Amniotic epithelial cell (primary cell): ENCODE measurements around the gene KCNT1.

Experiments
- DNase-seq: peaks from one replicate; pipeline ENCODE4 v3.0.0-alpha.2; 2010; ENCODE audit warnings: low read depth

Gene KCNT1

GRCh38 chr9:135673941-135674340, 28.0 kb upstream of the KCNT1 start:
- DNase-seq, result no peak

DNA sequence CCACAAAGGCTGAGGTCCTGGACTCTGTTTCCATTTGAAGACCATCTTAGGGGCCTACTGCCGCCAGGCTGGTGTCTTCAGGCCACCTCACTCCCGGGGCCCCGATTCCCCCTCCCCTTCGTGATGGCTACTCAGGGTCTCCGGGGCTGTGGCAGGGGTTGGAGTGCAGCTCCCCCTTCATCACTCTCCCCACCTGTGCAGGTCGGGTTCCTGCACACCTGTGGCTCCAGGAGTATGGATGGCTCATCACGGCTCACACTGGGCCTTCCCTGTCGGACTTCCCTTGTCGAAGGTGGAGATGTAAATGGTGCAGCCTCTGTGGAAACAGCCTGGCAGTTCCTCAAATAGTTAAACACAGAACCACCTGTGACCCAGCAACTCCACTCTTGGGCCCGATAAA, 27.0 kb upstream of the KCNT1 start:
- DNase-seq, result no peak

- DNase-seq, result no peak
These were observed 25.1 kb upstream of the KCNT1 start for GRCh38 chr9:135676891-135677290.

- DNase-seq, result no peak
These were observed 24.3 kb upstream of the KCNT1 start for GRCh38 chr9:135677641-135678168.

- no peak for DNase-seq
These were observed 23.6 kb upstream of the KCNT1 start for GRCh38 chr9:135678236-135679017.

- DNase-seq, result no peak
These were observed 21.9 kb upstream of the KCNT1 start for GRCh38 chr9:135680056-135680455.

DNA sequence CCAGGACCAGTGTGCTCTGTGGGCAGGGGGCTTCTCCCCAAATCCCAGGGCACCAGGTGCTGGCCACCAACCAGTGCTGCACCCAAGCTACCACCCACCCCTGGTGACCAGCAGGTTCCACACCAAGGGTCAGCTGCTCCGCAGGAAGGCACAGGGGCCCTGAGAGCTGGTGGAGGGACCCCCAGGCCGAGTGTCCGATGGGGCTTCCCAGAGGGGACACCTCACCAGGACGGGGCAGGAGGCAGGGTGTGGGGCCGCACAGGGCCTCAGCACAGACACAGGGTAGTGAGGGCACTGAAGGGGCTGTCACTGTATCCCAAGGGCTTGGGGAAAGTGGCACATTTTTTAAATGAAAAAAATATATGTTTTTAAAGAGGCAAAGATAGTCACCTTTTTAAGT, 20.8 kb upstream of the KCNT1 start:
- DNase-seq, result no peak

GRCh38 chr9:135683401-135684034, 18.5 kb upstream of the KCNT1 start:
- DNase-seq, result no peak

- DNase-seq, result no peak
These were observed 17.3 kb upstream of the KCNT1 start for GRCh38 chr9:135684691-135685090.

- no peak for DNase-seq
These were observed 14.8 kb upstream of the KCNT1 start for GRCh38 chr9:135687216-135687615.

GRCh38 chr9:135689011-135689410, 13.0 kb upstream of the KCNT1 start:
- DNase-seq, result no peak

- DNase-seq, result no peak
These were observed 11.0 kb upstream of the KCNT1 start for GRCh38 chr9:135690836-135691570.

DNA sequence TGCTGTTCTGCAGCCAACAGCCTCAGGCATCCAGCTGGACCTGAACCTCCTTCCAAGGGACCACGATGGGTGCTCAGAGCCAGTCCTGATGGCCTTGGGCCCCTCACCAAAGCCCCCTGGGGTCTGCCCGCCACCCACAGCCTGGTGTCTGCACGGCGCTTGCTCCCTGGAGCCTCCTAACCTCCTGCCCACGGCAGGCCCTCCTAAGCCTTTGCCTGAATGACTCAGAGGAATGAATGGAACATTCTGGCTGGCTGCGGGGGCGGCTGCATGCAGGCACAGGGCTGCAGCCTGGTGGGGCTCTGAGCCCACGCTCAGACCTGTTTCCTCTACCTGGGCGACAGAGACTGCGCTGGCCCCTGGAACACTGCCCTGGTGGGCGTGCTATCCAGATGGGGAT, 9.6 kb upstream of the KCNT1 start:
- DNase-seq, result no peak

- DNase-seq, result no peak
These were observed 8.7 kb upstream of the KCNT1 start for GRCh38 chr9:135693265-135693664.

- no peak for DNase-seq
These were observed 8.2 kb upstream of the KCNT1 start for GRCh38 chr9:135693771-135694170.

DNA sequence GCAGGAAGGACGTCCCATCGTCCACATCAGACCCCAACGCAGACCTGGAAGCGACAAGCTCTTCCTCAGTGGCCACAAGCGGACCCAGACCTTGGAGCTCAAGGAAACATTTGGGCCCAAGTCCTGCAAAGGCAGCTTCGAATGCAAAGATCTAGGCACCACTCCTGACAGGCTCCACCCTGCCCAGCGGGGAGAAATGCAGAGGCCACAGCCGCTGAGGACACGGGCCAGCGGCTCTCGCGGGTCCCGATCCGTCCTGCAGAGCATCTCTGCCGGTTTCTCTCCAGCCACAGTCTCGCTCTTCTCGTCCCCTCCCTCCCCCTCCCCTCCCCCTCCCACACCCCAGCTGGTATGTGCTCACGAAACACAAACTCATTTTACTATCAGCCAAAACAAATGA, 7.6 kb upstream of the KCNT1 start:
- no peak for DNase-seq

DNA sequence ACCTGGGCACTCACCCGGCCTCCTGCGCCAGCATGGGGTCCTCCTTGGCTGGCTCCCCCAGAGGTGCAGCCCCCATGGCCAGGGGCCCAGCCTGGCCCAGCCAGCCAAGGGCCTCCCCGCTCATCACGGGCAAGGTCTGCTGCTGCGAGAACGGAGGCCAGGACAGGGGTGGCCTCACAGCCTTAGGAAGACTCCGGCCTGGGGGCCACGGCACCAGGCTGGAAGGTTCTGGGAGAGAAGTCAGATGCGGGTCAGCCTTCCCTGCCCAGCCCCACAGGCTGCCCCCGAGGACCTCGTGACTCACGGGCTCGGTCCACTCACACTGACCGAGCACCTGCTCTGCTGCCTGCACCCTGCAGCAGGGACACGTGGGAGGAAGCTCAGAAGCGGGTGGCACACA, 6.9 kb upstream of the KCNT1 start:
- no peak for DNase-seq

GRCh38 chr9:135695642-135696041, 6.3 kb upstream of the KCNT1 start:
- DNase-seq, result no peak

DNA sequence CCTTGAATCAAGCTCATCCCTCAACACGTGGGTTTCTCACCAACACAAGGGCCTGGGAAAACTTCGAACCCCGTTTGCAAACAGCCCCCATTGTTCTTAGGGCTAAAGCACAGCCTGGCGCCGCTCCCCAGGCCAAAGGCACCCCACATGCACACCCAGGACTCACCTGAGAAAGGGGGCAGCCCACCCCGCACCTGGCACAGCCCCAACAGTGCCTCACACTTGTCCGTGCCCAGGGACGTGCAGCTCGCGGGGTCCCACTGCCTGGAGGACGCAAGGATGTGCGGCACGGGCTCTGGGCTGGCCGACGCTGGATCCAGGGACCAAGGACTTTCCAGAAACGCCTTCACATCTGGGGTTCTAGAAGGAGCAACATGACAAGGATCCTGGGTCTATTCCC, 5.5 kb upstream of the KCNT1 start:
- no peak for DNase-seq

- no peak for DNase-seq
These were observed 4.8 kb upstream of the KCNT1 start for GRCh38 chr9:135697226-135697625.

DNA sequence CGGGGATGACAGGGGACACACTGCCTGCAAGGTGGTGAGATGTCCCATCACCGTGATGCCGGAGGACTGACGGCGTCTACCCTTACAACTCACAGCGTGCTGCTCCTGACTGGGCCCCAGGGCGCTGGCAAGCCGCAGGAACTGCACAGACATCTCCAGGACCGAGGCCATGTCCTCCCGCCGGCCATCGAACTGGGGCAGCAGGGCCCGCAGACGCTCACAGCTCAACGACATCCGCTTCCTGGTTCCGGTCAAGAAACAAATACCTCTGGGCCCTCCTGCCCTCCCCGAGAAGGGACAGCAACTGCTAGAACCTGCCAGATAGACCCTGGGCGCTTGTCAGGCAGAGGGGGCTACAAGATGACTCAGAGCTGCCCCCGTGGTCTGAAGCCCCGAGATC, 3.7 kb upstream of the KCNT1 start:
- DNase-seq, result no peak

DNA sequence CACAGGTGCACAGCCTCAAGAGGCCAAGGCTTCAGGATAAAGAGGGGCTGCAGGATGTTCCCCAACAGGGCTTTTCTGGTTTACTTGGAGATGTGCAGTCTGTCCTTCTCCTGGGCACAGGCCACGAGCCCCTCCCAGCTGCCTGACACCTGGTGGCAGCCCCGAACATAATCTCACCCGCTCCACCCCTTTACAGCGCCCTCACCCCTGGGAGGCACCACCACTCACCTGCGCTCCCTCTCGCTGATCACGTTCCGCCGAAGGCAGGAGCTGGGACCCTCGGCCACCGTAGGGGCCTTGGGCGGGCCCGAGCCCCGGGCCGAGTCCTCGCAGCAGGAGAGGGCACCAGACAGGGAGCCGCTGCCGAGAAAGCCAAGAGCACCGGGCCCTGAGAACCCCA, 3.2 kb upstream of the KCNT1 start:
- no peak for DNase-seq

GRCh38 chr9:135699440-135699839, 2.5 kb upstream of the KCNT1 start, which contains the start of gene SOHLH1:
Gene SOHLH1, minus strand, starts transcription at chr9:135699481. Its CDS starts 14 bp downstream, at chr9:135699467.
- no peak for DNase-seq
